SH-SY5Y (cell line): ENCODE data around the gene MMS19.

ENCODE experiments used
- GATA2 ChIP-seq: IDR thresholded peaks from 2 replicates; pipeline ENCODE4 v1.6.1; 2011; ENCODE audit warnings: mild to moderate bottlenecking, low read depth, low read length
- GATA3 ChIP-seq: IDR thresholded peaks from 2 replicates; pipeline ENCODE4 v1.6.1; 2011; ENCODE audit warnings: low read depth, mild to moderate bottlenecking, low read length, moderate library complexity

- TF ChIP-seq GATA2 (no peak), GATA3 (no peak)
Observed at GRCh38 chr10:97466755-97467154, 31.5 kb downstream of the MMS19 start.
